PC-3 (cell line): ENCODE results near the gene POLR2E. TPM values are rescaled to one million over a fixed set of nuclear protein-coding genes. Genes with fewer than 3 reads are reported as not detected.

ENCODE experiments used
- ATAC-seq: fragments of 200-7000 bp; cut with Tn5 transposase; 2 replicates; pipeline ENCODE4 v1.9.1; 2020; ENCODE audit warnings: mild to moderate bottlenecking, moderate library complexity
- BruUV-seq: library from RNA; stranded (reverse); fragments of 400-500 nt; replicated peaks from 2 replicates; lab custom pipeline; 2021; lab: Mats Ljungman, UMichigan
- CTCF ChIA-PET: fragments of 300-600 bp; sonication (Branson Sonifier 250); formaldehyde crosslinking; loops from one replicate; lab custom pipeline; 2022; ENCODE audit warnings: antibody characterized with exemption; lab: Charles Lee
- POLR2A ChIA-PET: fragments of 300-600 bp; sonication (Branson Sonifier 250); formaldehyde crosslinking; loops from one replicate; lab custom pipeline; 2022; ENCODE audit warnings: antibody characterized with exemption; ENCODE audit not compliant: unreplicated experiment; lab: Charles Lee
- DNase-seq: peaks from one replicate; pipeline ENCODE4 v3.0.0-alpha.2; 2015
- H2AFZ ChIP-seq: fragments of 300-600 bp; sonication (generic); 2 replicates; pipeline ENCODE4 v1.6.0; 2016; ENCODE audit warnings: antibody characterized with exemption, low read length
- H3F3A ChIP-seq: fragments of 300-600 bp; sonication (generic); one replicate; pipeline ENCODE4 v1.6.0; 2017; ENCODE audit warnings: antibody characterized with exemption, low read length, control low read depth, mild to moderate bottlenecking; ENCODE audit not compliant: unreplicated experiment
- H3K27ac ChIP-seq: fragments of 300-600 bp; sonication (generic); 2 replicates; pipeline ENCODE4 v1.5.1; 2016; ENCODE audit warnings: mild to moderate bottlenecking, low read length
- H3K27me3 ChIP-seq: fragments of 300-600 bp; sonication (generic); 2 replicates; pipeline ENCODE4 v1.6.1; 2016; ENCODE audit warnings: low read length, mixed read lengths
- H3K36me3 ChIP-seq: fragments of 300-600 bp; sonication (generic); 2 replicates; pipeline ENCODE4 v1.6.1; 2016; ENCODE audit warnings: low read depth, mixed run types, low read length, mixed read lengths
- H3K4me1 ChIP-seq: fragments of 300-600 bp; sonication (generic); 2 replicates; pipeline ENCODE4 v1.5.1; 2016; ENCODE audit warnings: low read length; ENCODE audit not compliant: insufficient read depth
- H3K4me2 ChIP-seq: fragments of 300-600 bp; sonication (generic); 2 replicates; pipeline ENCODE4 v1.6.0; 2016; ENCODE audit warnings: low read length
- H3K4me3 ChIP-seq: fragments of 300-600 bp; sonication (generic); 2 replicates; pipeline ENCODE4 v1.5.1; 2016; ENCODE audit warnings: mild to moderate bottlenecking, low read length, mixed read lengths
- H3K79me2 ChIP-seq: fragments of 300-600 bp; sonication (generic); 2 replicates; pipeline ENCODE4 v1.6.1; 2017; ENCODE audit warnings: low read length, mixed read lengths
- H3K9ac ChIP-seq: fragments of 300-600 bp; sonication (generic); 2 replicates; pipeline ENCODE4 v1.6.0; 2016; ENCODE audit warnings: mild to moderate bottlenecking, low read length
- H3K9me2 ChIP-seq: fragments of 300-600 bp; sonication (generic); replicated peaks from 2 replicates; pipeline ENCODE4 v1.6.1; 2016; ENCODE audit warnings: mixed run types, low read length, mixed read lengths
- H3K9me3 ChIP-seq: fragments of 300-600 bp; sonication (generic); 2 replicates; pipeline ENCODE4 v1.6.1; 2016; ENCODE audit warnings: low read length, mixed read lengths
- H4K20me1 ChIP-seq: fragments of 300-600 bp; sonication (generic); 2 replicates; pipeline ENCODE4 v1.6.1; 2016; ENCODE audit warnings: low read length, mixed read lengths
- CTCF ChIP-seq: fragments of 300-600 bp; sonication (generic); conservative IDR thresholded peaks from 2 replicates; pipeline ENCODE4 v1.5.1; 2017; ENCODE audit warnings: antibody characterized with exemption, low read depth, mild to moderate bottlenecking, low read length
- EZH2 ChIP-seq: fragments of 300-600 bp; sonication (generic); IDR thresholded peaks from one replicate; pipeline ENCODE4 v1.6.1; 2017; ENCODE audit warnings: antibody characterized with exemption, mild to moderate bottlenecking, low read length; ENCODE audit not compliant: unreplicated experiment
- EZH2phosphoT487 ChIP-seq: fragments of 300-600 bp; sonication (generic); IDR thresholded peaks from 2 replicates; pipeline ENCODE4 v1.6.1; 2018; ENCODE audit warnings: mild to moderate bottlenecking, antibody characterized with exemption, low read length, borderline replicate concordance
- intact Hi-C: fragments of 100-400 bp; cut with micrococcal nuclease; formaldehyde crosslinking; loops from 2 replicates; pipeline ENCODE4 v1.9.0; 2023
- total RNA-seq: library from RNA; depleted of rRNA; stranded (reverse); fragments of >200 nt; gene quantifications from 2 replicates; pipeline ENCODE4 v1.2.3, GENCODE V29; 2014

The POLR2E gene
- total RNA-seq, 1 experiment from 2014 or later: 375 TPM

GRCh38 chr19:1073063-1073955 is 21.9 kb downstream of the POLR2E start:
- no TSS peak for BruUV-seq
- no peak for ATAC-seq
- ChIA-PET POLR2A (no interaction called here), CTCF (no interaction called here)
- H3F3A ChIP-seq: no peaks in the 10 kb centered on the region
- H3K4me2 ChIP-seq: no peak overlapping the region
- H3K9me3 ChIP-seq: no peaks in the 10 kb centered on the region
- H2AFZ ChIP-seq: no peak overlapping the region
- no peaks in the 10 kb centered on the region for H3K27me3 ChIP-seq
- TF ChIP-seq EZH2phosphoT487 (no peak), CTCF (no peak), EZH2 (no peak)
- H3K9ac ChIP-seq: no peak overlapping the region
- H4K20me1 ChIP-seq: no peaks in the 10 kb centered on the region
- no peaks in the 10 kb centered on the region; the same call in 1 of the 2 replicates for H3K4me1 ChIP-seq
- H3K36me3 ChIP-seq: no peaks in the 10 kb centered on the region
- H3K27ac ChIP-seq: no peak overlapping the region
- no peak for DNase-seq
- 0 out of 2 replicates have a peak, but pooled peaks cover 2% of the 10 kb centered on the region for H3K79me2 ChIP-seq
- intact Hi-C loops: no loop called here
- no peaks in the 10 kb centered on the region for H3K9me2 ChIP-seq
- H3K4me3 ChIP-seq: no peak overlapping the region

GRCh38 chr19:1072371-1073015 is 22.7 kb downstream of the POLR2E start:
- no peak for ATAC-seq
- intact Hi-C loops: no loop called here
- Histone ChIP-seq H3K79me2 (0 out of 2 replicates have a peak, but pooled peaks cover 4% of the 10 kb centered on the region), H3K36me3 (no peaks in the 10 kb centered on the region), H3K4me1 (no peaks in the 10 kb centered on the region; the same call in 1 of the 2 replicates), H3K4me3 (no peak overlapping the region), H4K20me1 (no peaks in the 10 kb centered on the region), H2AFZ (no peak overlapping the region), H3K27ac (no peak overlapping the region), H3K4me2 (no peak overlapping the region), H3K9me2 (no peaks in the 10 kb centered on the region), H3F3A (no peaks in the 10 kb centered on the region), H3K9me3 (no peaks in the 10 kb centered on the region), H3K27me3 (no peaks in the 10 kb centered on the region), H3K9ac (no peak overlapping the region)
- POLR2A ChIA-PET: no interaction called here
- no peak for TF ChIP-seq EZH2
- TF ChIP-seq EZH2phosphoT487: no peak
- TF ChIP-seq CTCF: no peak
- no peak for DNase-seq
- BruUV-seq: no TSS peak
- CTCF ChIA-PET: no interaction called here
